HAP-1 (cell line): ENCODE measurements around the gene ZNF618.
"Not testable (repeated sequence)": the region's sequence is repeated elsewhere in the genome, so short reads cannot be mapped to it uniquely, and the experiment has no call there.

Source experiments
- DNase-seq, 2 experiments: peaks; one replicate each; pipeline ENCODE4 v3.0.0-alpha.2; 2016 to 2020; ENCODE audit warnings: low spot score in 2 of 2
- H3K27me3 ChIP-seq: fragments of 250-450 bp; sonication (Bioruptor Pico); 2 replicates; pipeline ENCODE4 v1.5.1; 2020; ENCODE audit warnings: low read depth, mild to moderate bottlenecking, moderate library complexity
- H3K36me3 ChIP-seq: fragments of 250-450 bp; sonication (Bioruptor Pico); replicated peaks from 2 replicates; pipeline ENCODE4 v1.5.1; 2020; ENCODE audit warnings: mild to moderate bottlenecking
- H3K4me1 ChIP-seq: fragments of 250-450 bp; sonication (Bioruptor Pico); 2 replicates; pipeline ENCODE4 v1.5.1; 2020; ENCODE audit warnings: mild to moderate bottlenecking
- H3K4me3 ChIP-seq: fragments of 250-450 bp; sonication (Bioruptor Pico); 2 replicates; pipeline ENCODE4 v1.5.1; 2020; ENCODE audit warnings: mild to moderate bottlenecking, moderate library complexity
- H3K9me3 ChIP-seq: fragments of 250-450 bp; sonication (Bioruptor Pico); 2 replicates; pipeline ENCODE4 v1.5.1; 2020; ENCODE audit warnings: mild to moderate bottlenecking, moderate library complexity
- in situ Hi-C: fragments of 300-500 bp; cut with MboI; formaldehyde crosslinking; loops from 3 replicates; pipeline ENCODE4 v1.14.3; 2020; ENCODE audit warnings: low sequenced_read_pairs, inconsistent platforms, mixed read lengths

ZNF618 gene

DNA sequence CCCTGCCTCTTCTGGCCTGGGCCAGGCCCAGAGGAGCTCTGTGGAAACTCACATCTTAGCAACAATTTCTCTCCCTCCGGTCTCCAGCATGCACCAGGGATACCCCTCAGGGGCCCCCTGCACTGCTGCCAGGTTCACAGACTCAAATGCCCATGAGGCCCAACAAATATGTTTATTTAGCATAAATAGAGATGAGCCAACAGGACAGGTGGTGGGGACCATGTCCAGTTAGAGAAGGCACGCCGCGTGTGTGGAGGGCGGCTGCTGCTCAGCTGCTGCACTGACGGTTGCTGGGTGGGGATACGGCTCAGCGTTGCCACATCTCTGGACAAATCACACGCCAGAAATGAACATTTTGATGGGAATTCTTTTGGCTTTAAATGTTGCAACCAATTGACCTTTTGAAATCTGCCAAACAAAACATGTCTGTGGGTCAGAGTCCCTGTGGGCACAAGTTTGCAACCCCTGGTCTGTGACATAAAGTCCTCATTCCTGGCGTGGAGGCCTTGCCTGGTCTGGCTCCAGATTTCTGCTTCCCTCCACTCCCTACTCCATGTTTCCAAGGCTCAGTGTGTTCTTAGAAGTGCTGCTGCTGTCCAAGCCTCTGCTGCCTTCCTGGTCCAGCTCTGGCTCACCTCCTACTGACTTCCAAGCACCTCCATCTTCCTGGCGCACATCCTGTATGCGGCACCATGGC lies 113.1 kb downstream of the ZNF618 start:
- Histone ChIP-seq H3K9me3 (no peaks in the 10 kb centered on the region), H3K4me3 (no peak overlapping the region), H3K27me3 (no peaks in the 10 kb centered on the region), H3K4me1 (no peaks in the 10 kb centered on the region), H3K36me3 (peaks cover 25% of the 10 kb centered on the region)
- in situ Hi-C loops, result no loop called here
- no peak for DNase-seq

DNA sequence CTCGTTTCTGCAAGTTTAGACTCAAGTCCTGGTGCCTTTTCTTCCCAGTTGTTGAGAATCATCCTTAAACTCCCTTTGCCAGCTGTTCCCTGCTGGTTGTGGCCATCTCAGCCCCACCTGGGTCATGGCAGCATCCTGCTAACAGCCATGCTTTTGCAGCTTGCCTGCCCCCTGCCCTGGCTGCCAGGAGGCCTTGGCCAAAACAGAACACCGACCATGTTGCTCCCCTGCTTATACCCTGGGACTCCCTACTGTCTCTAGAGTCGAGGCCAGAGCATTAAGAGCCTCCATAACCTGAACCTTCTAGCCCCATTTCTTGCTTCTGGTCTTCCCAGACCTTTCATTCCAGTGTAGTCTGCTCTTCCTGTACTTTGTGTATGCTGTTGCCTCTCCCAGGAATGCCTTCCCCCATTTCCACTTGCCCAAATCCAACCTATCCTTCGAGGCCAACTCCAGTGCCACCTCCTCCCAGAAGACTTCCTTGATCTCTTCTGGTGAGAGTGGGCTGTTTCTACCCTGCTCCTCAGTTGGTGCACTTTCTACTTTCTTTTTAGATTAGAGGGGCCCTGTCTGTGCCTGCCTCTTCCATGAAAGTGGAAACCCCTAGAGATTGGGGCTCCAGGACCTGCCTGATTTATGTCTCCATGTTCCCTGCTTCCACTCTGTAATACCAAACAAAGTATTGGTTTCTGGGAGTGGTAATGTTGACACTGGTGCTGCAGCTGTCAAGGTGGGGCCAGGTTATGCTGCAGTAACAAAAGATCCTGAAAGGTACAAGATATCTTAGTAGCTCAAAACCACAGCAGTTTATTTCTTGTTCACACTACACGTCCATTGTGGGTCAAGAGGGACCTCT lies 113.8 kb downstream of the ZNF618 start:
- DNase-seq, result no peak
- no peak overlapping the region for H3K4me3 ChIP-seq
- H3K9me3 ChIP-seq, result no peaks in the 10 kb centered on the region
- no peaks in the 10 kb centered on the region for H3K4me1 ChIP-seq
- in situ Hi-C loops, result no loop called here
- H3K27me3 ChIP-seq, result no peaks in the 10 kb centered on the region
- peaks cover 21% of the 10 kb centered on the region for H3K36me3 ChIP-seq

GRCh38 chr9:113990570-113990907 lies 114.4 kb downstream of the ZNF618 start:
- in situ Hi-C loops, result no loop called here
- Histone ChIP-seq H3K9me3 (no peaks in the 10 kb centered on the region), H3K36me3 (peaks cover 18% of the 10 kb centered on the region), H3K27me3 (no peaks in the 10 kb centered on the region), H3K4me3 (no peak overlapping the region), H3K4me1 (no peaks in the 10 kb centered on the region)
- no peak for DNase-seq

DNA sequence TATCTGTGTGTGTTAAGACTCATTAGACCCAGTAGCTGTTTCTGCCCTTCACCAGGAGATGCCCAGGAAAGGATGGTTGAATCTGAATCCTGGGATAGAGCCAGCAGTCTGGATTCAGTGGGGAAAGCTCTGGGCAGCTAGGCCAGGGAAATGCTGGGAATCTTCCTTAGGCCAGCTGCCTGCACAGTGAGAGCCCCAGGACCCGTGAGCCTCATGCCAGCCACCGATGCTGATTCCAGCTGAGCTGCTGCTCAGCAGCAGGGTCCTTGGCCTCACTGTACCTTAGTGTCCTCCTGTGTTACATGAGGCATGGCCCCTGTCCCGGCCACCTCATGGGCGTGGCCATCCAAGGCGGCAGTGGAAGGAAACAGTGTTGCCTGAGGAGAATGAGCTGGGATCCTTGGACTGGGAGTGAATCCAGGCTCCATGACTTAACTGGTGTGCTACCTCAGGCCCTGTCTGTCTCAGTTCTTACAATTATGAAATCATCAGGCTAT lies 114.9 kb downstream of the ZNF618 start:
- no peaks in the 10 kb centered on the region for H3K4me1 ChIP-seq
- peaks cover 18% of the 10 kb centered on the region for H3K36me3 ChIP-seq
- no peaks in the 10 kb centered on the region for H3K27me3 ChIP-seq
- in situ Hi-C loops, result no loop called here
- no peak overlapping the region for H3K4me3 ChIP-seq
- DNase-seq, result no peak
- H3K9me3 ChIP-seq, result no peaks in the 10 kb centered on the region

DNA sequence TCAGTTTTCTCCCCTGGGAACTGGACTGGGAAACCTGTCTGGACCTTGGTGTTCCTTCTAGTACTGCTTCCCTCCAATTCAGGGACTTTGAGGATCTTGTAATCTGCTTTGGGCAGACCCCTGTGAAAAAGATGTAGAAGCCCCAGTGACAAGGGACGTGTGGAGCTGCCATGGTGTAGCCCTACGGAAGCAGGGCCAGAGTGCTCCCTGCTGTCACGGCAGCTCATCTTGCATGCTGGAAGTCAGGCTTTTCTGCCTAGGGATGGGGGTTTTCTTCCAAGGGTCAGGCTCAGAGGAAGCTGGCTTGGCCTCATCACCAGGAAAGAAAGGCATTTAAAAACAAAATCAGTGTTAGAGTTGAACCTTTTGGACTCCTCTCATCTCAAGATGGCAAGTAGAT lies 115.6 kb downstream of the ZNF618 start:
- H3K4me3 ChIP-seq, result no peak overlapping the region
- DNase-seq, result no peak
- peaks cover 18% of the 10 kb centered on the region for H3K36me3 ChIP-seq
- no peaks in the 10 kb centered on the region for H3K4me1 ChIP-seq
- no peaks in the 10 kb centered on the region for H3K9me3 ChIP-seq
- in situ Hi-C loops, result no loop called here
- no peaks in the 10 kb centered on the region for H3K27me3 ChIP-seq

GRCh38 chr9:113992276-113992951 lies 116.3 kb downstream of the ZNF618 start:
- H3K4me1 ChIP-seq, result no peaks in the 10 kb centered on the region
- in situ Hi-C loops, result no loop called here

GRCh38 chr9:113992994-113993393 lies 116.9 kb downstream of the ZNF618 start:
- Histone ChIP-seq H3K4me3 (no peak overlapping the region), H3K27me3 (no peaks in the 10 kb centered on the region), H3K9me3 (no peaks in the 10 kb centered on the region), H3K4me1 (no peaks in the 10 kb centered on the region), H3K36me3 (peaks cover 18% of the 10 kb centered on the region)
- DNase-seq, result no peak
- in situ Hi-C loops, result no loop called here

More at GRCh38 chr9:113992276-113992951, 116.3 kb downstream of the ZNF618 start:
- peaks cover 18% of the 10 kb centered on the region for H3K36me3 ChIP-seq
- no peaks in the 10 kb centered on the region for H3K27me3 ChIP-seq
- no peak for DNase-seq
- H3K9me3 ChIP-seq, result no peaks in the 10 kb centered on the region
- no peak overlapping the region for H3K4me3 ChIP-seq

GRCh38 chr9:113993838-113994540 lies 117.9 kb downstream of the ZNF618 start:
- in situ Hi-C loops, result no loop called here
- H3K36me3 ChIP-seq, result peaks cover 12% of the 10 kb centered on the region
- DNase-seq, result no peak

GRCh38 chr9:113995401-113995800 lies 119.3 kb downstream of the ZNF618 start:
- peaks cover 2% of the 10 kb centered on the region for H3K36me3 ChIP-seq
- H3K4me3 ChIP-seq, result no peak overlapping the region
- DNase-seq, result no peak
- no peaks in the 10 kb centered on the region for H3K4me1 ChIP-seq
- in situ Hi-C loops, result no loop called here
- no peaks in the 10 kb centered on the region for H3K27me3 ChIP-seq
- no peaks in the 10 kb centered on the region for H3K9me3 ChIP-seq

More at GRCh38 chr9:113993838-113994540, 117.9 kb downstream of the ZNF618 start:
- Histone ChIP-seq H3K27me3 (no peaks in the 10 kb centered on the region), H3K4me3 (no peak overlapping the region), H3K9me3 (no peaks in the 10 kb centered on the region), H3K4me1 (no peaks in the 10 kb centered on the region)

- H3K4me1 ChIP-seq, result no peaks in the 10 kb centered on the region
- H3K27me3 ChIP-seq, result no peaks in the 10 kb centered on the region
- no peak overlapping the region for H3K4me3 ChIP-seq
- in situ Hi-C loops, result no loop called here
- DNase-seq, result peak in 1 of 2 experiments; percentile 3
- peaks cover 2% of the 10 kb centered on the region for H3K36me3 ChIP-seq
- no peaks in the 10 kb centered on the region for H3K9me3 ChIP-seq
Observed at GRCh38 chr9:113995963-113996362, 119.9 kb downstream of the ZNF618 start.

DNA sequence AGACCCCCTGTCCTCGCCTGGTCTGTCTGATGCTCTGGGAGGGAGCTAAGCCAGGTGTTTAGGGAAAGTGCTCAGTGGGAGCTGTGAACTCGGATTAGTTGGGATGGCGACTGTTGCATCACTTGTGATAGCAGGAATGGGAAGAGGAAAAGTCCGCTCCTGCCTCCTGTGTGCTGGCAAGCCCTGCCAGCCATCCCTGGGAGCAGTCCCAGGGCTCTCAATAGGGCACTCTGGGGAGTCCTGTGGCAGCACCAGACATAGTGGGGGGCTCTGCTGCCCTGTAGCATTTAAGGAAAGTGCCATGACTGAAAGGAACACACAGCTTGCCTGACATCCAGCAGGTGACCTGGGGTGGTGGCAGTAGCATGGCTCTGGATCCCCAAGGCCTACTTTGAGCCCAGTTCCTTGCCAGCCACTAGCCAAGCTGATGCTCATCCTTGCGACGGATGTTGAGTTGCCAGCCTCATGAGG lies 120.5 kb downstream of the ZNF618 start:
- Histone ChIP-seq H3K27me3 (no peaks in the 10 kb centered on the region), H3K4me1 (no peaks in the 10 kb centered on the region), H3K9me3 (no peaks in the 10 kb centered on the region), H3K36me3 (peaks cover 5% of the 10 kb centered on the region), H3K4me3 (no peak overlapping the region)
- in situ Hi-C loops, result no loop called here
- DNase-seq, result peak in 1 of 2 experiments; percentile 3

GRCh38 chr9:113997064-113997463 lies 121.0 kb downstream of the ZNF618 start:
- H3K27me3 ChIP-seq, H3K9me3 ChIP-seq, H3K4me3 ChIP-seq, in situ Hi-C loops, H3K4me1 ChIP-seq, H3K36me3 ChIP-seq: not testable (repeated sequence)
- peak in 1 of 2 experiments; percentile 1 for DNase-seq

- Histone ChIP-seq H3K4me1 (no peaks in the 10 kb centered on the region), H3K4me3 (no peak overlapping the region), H3K36me3 (peaks cover 11% of the 10 kb centered on the region), H3K27me3 (no peaks in the 10 kb centered on the region), H3K9me3 (no peaks in the 10 kb centered on the region)
- in situ Hi-C loops, result no loop called here
- peak in 1 of 2 experiments; percentile 3 for DNase-seq
Observed at GRCh38 chr9:113997610-113998009, 121.5 kb downstream of the ZNF618 start.
